GM18951 (cell line): ENCODE data around the gene PPA1.
"Not testable (repeated sequence)": the region's sequence is repeated elsewhere in the genome, so short reads cannot be mapped to it uniquely, and the experiment has no call there.

ENCODE experiments used
- POLR2A ChIP-seq: IDR thresholded peaks from 4 replicates; pipeline ENCODE4 v1.6.1; 2011; ENCODE audit warnings: mild to moderate bottlenecking; ENCODE audit not compliant: insufficient read length, insufficient read depth; ENCODE audit errors: extremely low read depth
- in situ Hi-C: fragments of 300-500 bp; cut with MboI; formaldehyde crosslinking; loops from one replicate; pipeline ENCODE4 v1.12.0; 2022; ENCODE audit warnings: low sequenced_read_pairs, mixed read lengths, inconsistent platforms; ENCODE audit not compliant: unreplicated experiment

PPA1 gene

GRCh38 chr10:70164163-70164562 is 69.1 kb downstream of the PPA1 start:
- no peak for TF ChIP-seq POLR2A
- in situ Hi-C loops: no loop called here

GRCh38 chr10:70163448-70163847 is 69.8 kb downstream of the PPA1 start:
- TF ChIP-seq POLR2A: no peak
- in situ Hi-C loops: no loop called here

DNA sequence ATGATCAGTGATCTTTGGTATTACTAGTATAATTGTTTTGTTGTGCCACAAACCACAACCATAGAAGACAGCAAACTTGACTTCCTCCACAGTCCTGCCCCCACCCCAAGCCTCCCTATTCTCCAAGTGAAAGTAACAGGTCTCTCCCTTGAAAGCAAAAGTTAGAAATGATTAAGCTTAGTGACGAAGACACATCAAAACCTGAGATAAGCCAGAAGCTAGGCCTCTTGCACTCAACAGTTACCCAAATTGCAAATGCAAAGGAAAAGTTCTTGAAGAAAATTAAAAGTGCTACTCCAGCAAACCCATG is 70.4 kb downstream of the PPA1 start:
- TF ChIP-seq POLR2A: no peak
- in situ Hi-C loops: no loop called here

GRCh38 chr10:70162151-70162891 is 70.9 kb downstream of the PPA1 start:
- no peak for TF ChIP-seq POLR2A
- in situ Hi-C loops: no loop called here

GRCh38 chr10:70160798-70161197 is 72.4 kb downstream of the PPA1 start:
- TF ChIP-seq POLR2A: no peak
- in situ Hi-C loops: no loop called here

- in situ Hi-C loops: not testable (repeated sequence)
Observed at GRCh38 chr10:70159366-70159765, 73.9 kb downstream of the PPA1 start.

DNA sequence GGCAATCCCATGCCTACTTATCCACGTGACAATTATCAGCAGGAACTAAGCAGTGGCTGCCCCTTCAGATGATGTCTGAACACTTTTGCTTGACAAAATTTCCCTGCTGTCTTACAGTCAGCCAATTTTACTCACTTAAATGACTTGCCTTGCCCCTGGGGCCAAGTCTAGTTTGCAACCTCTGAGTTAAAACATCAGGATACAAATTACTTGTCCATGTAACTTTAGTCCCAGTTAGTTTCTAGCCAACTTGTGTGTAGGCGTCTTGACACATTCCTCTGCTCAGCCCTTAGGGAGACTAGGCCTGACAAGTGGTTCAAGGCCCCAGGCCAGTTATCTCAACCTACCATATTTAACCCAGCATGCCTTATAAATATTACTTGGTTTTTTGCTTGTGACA is 75.1 kb downstream of the PPA1 start:
- no peak for TF ChIP-seq POLR2A
- in situ Hi-C loops: no loop called here

DNA sequence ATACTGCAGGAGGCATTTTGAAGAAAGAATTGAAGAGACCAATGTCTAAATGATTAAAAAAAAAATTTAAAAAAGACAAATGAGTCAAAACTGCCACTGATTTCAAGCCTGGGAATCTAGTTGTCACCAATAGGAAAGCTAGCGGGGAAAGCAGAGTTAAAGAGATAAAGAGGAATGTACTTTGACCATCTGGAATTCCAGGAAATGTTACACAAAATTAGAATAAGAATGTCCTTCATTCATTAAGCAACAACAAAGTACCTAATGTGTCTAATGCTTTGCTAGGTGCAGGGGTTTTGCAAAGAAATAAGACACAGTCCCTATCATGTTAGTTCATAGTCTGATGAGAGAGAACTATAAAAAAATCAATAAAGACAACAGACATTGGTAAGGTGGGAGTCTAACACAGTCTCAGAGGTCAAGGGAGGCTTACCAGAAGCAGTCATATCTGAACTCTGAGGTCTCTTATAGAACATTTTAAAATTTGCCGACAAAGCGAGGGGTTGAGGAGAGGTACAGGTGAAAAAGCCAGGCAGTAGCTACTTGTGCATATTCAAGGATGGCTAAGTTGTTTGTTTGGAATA is 77.9 kb downstream of the PPA1 start:
- in situ Hi-C loops: no loop called here
- TF ChIP-seq POLR2A: no peak
